ENCODE results near the gene KRT1. TPM values are rescaled to one million over a fixed set of nuclear protein-coding genes. Genes with fewer than 3 reads are reported as not detected.
"Not testable (repeated sequence)": the region's sequence is repeated elsewhere in the genome, so short reads cannot be mapped to it uniquely, and the experiment has no call there.

KRT1 gene
- 2.5 TPM for total RNA-seq

DNA sequence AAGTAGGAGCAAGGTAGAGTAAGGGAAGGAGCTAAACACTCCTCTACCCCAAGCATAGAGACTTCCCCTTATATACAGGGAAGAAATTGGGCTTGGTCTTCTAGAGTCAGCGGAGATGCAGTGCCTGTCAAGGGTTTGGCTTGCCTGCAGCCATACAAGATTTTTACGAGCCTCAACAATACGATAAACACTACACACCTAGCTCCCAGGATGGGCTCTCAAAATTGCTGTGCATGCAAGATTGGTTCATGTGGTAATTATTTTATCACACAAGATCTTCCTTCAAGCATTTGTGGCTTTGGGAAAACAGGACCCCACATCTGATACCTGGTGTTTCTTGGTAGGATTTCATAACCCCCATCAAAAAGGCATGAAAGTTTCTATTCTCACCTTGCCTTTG, at the start of gene KRT1:
KRT1 (minus strand) TSS at position 45 of the 400 bp plus-strand sequence. CDS start 59 bp downstream, outside the sequence.
- no peak for ATAC-seq

DNA sequence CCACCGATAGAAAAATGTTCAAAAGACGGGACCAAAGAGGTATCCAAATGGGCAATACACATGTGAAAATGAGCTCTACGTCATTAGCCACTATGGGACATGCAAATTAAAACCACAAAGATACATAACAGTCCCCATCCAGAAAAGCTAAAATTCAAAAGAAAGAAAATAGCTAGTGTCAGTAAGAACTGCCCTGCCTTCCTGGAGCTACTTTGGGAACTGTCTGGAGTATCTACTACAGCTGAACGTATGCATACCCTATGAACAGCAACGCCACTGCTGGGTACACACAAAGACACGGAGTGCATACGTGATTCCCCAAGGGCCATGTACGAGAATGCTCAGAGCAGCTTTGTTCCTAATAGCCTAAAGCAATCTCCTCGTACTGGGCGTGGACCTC, 48.9 kb upstream of the KRT1 start:
- no peak for ATAC-seq

DNA sequence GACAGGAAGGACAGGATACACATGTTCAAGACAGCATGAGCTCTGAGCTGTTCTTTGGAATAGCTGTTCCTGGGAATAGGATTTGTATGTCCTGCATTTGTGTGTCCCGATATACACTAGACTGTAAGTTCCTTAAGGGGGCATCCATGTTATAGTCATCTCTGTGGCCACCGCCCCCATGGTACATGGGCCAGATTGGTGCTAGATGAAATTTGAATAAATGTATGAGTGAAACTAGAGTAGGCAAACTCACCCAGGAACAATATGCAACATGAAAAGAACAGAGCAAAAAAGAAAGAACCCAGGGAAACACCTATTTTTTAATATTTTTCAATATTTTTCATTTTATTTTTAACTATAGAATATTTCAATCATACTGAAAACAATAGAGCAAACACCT, 48.2 kb upstream of the KRT1 start:
- ATAC-seq = no peak

DNA sequence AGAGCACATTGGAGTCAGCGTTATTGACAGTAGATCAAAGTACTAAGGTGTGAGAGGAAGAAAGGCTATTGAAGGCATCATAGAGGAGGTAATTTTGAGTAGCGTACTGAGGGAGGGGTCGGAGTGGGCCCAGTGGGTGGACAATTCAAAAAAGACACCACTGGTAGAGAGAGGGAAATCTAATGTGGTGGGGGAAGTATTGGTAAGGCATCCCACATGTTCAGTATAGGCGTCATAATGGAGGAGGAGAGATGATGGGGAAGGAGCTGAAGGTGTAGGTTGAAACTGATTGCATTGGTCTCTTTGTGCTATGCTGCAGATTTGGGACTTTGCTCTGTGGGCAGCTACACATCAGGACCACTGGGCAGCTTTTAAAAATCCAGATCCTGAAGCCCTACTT, 46.8 kb upstream of the KRT1 start:
- ATAC-seq = no peak

DNA sequence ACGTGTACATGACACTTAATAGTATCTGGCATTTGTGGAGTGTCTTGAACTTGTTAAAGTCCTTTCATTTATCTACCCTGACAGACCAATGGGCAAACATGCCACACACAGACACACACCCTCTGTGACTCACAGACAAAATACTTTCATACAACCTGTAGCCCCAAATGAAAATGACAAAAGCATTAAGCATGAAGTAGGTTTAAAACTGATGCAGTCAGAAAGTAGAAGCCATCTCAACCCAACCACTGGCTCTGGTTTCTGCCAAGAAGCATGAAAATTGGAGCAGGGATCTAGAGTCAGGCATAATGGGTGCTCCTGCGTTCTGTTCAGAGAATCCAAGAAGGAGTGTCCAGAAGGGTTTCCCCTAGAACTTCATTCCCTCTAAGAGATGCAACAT, 46.2 kb upstream of the KRT1 start:
- ATAC-seq = peak; percentile 56

DNA sequence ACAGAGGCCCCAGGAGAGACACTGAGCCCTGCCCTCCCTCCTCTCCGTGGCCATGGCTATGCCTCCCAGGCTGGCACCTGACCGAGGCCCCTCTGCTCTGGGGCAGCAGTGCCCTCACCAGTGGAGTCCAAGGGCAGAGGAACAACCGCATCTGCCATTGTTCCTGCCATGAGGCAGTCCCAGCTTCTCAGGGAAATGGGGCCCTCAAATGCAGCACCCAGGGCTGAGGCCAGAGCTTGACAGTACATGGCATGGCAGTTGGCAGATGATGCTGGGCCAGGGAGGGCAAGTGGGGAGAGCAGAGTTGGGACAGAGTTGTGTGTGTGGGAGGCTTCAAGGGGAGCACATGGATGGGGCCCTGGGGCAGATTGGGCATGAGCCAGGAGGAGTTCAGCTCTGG, 44.2 kb upstream of the KRT1 start:
- no peak for ATAC-seq

DNA sequence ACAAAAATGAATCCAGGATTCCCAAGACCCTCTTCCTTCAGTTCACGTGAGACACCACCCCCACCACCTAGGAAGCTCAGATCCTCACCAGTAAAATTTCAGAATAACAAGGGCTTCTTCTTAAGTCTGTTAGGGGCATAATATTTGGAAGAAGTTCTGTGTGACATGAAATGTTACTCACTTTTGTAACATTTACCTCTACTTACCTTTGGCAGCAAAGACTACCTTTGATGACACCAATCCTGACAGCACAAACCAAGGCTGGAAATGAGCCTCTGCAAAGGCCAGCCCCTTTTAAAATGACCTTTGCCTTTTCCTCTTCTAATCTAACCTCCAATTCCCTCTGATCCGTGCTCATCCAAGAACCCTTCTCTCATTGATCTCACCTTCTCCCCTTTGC, 42.5 kb upstream of the KRT1 start:
- no peak for ATAC-seq

DNA sequence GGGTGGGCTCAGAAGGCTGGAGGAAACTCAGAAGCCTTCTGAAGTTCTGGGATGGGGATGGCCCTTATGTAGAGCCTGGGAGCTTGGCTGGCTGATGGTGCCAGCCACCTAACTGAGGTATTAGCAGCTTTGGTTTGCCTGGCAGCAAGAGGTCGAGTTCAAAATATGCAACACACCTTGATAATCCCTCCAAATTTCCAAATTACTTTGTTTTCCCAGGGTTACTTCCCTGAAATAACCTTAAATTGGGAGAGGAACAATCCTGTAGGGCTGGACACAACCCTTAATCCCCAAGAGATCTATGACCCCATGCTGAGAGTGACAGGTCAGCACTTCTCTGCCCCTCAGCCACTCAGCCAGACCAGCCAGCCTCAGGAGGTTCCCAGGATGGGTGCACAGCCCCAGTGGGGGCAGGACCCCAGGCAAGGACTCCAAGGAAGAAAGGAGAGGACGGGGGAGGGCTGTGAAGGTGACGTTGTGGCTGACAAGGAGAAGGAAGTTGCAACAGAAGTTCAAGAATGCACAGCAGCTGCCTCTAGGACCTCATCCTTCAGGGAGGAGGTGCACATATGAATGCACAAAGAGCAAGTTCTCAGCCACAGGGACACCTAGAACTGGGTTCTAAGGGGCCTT, 41.7 kb upstream of the KRT1 start:
- no peak for ATAC-seq

DNA sequence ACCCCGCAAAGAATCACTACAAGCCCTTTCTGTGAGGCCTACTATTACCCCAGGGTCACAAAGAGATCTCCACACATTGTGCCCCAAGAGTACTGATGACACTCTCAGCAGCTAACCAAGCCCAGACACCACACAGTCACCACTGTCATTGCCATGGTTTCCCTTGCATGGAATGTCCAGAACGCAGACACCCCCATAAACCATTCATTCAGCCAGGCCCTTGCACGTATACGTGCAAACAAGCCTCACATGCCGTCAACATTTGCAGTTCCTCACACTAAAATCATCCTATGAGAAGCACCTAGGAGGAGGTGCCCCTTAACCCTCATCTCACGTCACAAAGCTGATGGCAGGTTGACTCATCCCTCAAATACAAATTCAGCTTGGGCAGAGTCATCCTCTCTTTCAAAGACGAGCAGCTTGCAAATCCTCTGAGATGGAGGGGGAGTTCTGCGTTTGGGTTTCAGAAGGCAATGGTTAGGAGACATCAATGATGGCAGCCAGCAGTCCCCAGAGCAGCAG, 40.2 kb upstream of the KRT1 start:
- no peak for ATAC-seq

DNA sequence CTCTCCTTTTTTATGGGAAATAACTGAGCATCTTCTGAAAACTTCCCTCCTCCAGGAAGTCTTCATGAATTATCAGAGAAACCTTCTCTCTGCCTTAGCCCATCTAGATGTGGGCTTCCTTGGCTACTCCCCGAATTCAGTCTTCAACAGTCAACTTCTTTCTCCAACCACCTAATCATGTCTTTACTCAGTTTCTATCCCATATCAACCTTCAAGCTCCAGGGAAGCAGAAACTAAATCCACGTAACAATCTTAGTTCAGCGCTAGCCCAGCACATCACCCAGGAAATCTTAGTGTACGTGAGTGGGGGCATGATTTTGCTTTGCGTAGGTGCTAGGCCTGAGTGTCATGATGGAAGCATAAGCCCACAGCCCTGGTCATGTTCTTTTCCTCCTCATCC, 35.9 kb upstream of the KRT1 start:
- no peak for ATAC-seq

DNA sequence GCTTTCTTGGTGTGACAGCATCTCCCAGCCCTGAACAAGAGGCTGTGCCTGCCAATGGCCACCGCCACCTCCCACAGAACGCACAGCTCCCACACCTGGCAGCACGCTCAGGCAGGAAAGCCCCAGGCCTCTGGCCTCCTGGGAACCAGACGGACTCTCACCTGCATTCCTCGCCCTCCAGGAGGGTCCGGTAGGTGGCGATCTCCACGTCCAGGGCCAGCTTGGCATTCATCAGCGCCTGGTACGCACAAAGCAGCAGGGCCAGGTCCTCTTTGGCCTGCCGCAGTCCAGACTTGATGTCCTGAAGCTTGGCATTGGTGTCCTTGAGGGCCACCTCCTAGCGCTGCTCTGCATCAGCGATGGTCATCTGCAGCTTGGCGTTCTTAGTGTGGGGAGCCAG, 35.2 kb upstream of the KRT1 start:
- no peak for ATAC-seq

DNA sequence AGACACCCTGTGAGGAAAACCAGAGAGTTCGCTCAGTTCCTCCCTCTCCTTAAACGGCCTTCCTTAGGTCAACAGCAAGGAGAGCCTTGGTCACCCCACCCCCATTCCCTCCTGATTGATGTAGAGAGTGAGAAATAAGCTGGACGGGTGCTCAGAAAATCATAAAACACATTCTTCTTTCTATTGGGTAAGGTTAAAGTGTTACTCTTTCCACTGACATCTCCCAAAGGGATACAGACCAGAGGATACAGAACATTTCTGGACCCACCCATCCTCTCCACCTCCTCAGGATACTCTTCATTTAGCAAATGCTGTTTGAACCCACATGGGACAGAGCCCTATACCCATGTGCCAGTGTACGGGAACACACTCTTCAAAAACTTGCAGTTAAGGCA, 34.7 kb upstream of the KRT1 start:
- ATAC-seq = no peak

DNA sequence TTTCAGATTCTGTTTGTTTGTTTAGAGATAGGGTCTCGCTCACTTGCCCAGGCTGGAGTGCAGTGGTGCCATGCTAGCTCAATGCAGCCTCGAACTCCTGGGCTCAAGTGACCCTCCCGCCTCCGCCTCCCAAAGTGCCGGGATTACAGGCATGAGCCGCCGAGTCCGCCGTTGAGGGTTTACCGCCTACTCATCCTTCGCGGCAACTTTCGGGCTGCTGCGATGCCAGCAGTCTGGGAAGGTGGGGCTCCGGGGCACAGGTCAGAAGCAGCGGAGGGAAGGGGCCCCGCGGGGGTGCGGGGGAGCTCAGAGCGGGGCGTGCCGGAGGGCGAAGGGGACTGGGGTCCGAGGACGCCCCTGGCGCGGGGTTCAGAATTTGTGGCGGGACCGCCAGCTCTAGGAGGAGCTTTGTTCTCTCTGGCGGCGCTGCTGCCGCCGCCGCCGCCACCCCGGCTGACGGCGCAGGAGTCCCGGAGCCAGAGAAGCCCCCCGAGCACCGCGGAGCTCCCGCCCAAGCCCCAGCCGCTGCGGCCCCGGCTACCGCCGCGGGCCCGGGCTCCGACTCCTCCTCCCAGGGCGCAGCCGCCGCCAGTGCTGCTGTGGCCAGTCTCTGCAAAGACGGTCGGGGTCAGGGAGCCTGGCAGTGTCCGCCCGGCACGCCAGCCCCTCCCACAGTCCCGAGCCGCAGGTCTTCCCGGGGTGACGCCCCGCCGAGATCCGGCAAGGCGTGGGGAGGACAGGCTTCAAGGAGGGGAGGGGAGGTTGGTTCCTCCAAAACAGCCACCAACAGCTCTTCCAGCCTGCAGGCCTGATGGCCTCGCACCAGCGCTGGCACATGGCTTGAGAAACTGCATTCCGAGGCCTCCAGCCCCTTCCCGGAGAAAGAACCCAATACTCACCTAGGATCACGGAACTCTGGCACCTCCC, 34.0 kb upstream of the KRT1 start:
- ATAC-seq = peak; percentile 19

DNA sequence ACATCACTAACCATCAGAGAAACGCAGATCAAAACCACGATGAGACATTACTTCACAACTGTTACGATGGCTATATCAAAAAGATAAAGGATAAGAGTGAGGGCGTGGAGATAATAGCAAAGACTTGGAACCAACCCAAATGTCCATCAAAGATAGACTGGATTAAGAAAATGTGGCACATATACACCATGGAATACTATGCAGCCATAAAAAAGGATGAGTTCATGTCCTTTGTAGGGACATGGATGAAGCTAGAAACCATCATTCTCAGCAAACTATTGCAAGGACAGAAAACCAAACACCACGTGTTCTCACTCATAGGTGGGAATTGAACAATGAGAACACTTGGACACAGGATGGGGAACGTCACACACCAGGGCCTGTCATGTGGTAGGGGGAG, 31.9 kb upstream of the KRT1 start:
- ATAC-seq = not testable (repeated sequence)

DNA sequence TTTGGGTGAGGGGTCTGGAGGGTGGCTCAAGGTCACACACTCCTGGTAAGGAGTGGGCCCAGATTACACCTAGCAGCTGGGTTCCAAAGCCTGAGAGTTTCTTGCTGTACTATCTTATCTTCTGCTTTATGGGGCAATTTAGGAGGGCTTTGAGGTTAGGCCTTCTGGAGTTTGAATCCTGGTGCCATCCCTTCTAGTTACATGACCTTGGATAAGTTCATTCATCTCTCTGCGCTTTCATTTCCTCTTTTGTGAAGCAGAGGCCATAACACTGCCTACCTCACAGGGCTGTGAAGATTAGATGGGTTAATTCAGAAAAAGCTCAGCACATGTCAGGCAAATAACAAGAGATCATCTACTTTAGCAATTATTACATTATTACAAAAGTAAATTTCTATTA, 30.5 kb upstream of the KRT1 start:
- no peak for ATAC-seq

DNA sequence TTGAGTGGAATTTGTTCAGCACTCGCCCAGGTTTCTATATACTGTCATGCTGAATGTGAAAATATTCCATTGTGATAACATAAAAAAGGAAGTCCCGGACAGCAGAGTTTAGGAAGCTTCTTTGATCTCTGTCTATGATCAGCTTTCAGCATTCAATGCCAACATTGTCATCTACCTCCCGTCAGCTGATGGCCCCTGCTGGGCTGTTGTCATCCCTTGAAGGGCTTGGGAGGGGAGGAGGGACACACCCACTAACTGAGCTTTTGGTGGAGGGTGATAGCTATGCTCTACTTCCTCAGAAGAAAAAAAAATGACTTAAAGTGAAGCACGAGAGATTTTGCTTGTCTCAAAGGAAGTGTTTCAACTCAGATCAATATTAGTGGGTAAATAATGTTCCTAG, 27.8 kb upstream of the KRT1 start:
- ATAC-seq = no peak

DNA sequence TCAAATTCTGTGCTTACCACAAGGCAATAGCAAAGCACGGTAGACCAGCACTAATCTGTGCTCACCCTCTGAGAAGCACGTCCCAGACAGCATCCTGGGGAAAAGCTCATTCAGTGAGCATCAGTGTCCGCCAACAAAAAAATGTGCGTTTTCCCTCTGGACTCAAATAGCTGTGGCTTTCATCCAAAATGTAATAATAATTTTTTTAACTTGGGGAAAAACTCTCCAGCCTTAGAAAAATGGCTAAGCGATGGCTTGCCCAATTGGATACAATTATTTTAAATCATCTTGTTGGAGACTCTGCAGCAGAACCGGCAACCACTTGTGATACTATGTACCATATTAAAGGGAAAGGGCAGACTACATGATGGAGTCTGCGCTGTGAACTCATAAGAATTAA, 24.3 kb upstream of the KRT1 start:
- no peak for ATAC-seq

DNA sequence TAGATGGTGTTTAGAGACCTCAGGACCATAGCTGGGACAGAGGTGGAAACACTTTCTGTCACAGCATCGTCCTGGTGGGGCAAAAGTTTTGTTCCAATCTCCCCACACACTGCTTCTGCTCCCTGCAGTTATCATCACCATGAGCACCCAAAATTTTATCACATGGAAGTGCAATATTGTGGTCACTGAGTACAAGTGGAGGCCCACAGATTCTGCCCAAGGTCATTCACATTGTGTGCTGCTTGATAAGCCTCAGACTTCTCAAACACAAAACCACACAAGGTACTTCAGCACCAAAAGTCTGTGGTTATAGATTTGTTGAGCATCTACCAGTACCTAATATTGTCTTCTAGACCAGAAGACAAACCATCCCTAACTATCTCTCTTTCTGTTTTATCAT, 23.7 kb upstream of the KRT1 start:
- ATAC-seq = no peak

DNA sequence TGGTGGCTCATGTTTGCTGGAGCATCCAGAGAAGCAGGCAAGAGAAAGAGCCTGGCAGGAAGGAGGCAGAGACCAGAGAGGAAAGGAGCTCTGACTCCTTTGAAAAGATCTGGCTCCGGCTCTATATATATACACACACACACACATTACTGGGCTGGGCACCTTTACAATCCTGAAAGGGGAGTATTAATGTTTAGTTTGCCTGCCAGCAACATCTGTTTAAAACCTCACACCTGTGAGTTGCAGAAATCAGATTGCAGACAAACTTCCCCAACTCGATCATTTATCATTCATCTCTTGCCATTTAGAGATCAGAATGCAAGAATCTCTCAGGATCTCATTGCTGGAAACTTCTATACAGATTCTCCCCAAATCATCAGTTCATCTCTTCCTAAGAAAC, 23.2 kb upstream of the KRT1 start, which contains the start of gene KRT77:
KRT77 (minus strand) TSS at position 101 of the 400 bp plus-strand sequence; CDS start at position 11, 90 bp downstream.
- ATAC-seq = no peak

DNA sequence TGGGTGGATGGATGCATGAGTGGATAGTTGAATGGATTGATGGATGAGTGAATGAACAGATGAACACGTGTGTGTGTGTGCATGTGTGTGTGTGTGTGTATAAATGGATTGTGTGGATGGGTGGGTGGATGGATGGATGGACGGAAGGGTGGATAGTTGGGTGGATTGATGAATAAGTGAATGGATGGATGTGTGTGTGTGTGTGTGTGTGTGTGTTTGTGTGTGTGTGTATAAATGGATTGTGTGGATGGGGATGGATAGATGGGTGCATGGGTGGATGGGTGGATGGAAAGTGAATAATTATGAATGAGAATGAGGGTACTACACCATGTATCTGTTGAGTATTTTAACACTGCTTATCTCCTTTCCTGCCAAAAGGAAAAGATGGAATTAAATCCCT, 22.1 kb upstream of the KRT1 start:
- no peak for ATAC-seq

DNA sequence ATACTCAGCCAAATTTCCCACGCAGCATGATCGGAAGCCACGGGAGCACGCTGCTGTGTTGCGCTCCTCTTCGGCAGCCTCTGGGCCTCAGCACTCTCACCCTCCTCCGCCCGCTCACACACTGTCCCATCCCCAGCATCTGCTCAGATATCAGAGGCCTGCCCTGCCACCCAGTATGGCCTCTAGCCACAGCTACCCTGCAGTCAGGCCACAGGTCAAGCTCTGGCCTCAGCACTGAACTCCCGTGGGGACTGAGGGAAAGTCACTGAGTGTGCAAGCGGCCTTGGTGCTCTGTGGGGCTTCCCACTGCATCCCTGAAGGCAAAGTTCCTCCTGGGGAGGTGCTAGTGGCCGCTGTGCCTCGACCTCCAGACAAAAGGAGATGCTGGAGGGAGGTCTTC, 21.1 kb upstream of the KRT1 start:
- no peak for ATAC-seq

DNA sequence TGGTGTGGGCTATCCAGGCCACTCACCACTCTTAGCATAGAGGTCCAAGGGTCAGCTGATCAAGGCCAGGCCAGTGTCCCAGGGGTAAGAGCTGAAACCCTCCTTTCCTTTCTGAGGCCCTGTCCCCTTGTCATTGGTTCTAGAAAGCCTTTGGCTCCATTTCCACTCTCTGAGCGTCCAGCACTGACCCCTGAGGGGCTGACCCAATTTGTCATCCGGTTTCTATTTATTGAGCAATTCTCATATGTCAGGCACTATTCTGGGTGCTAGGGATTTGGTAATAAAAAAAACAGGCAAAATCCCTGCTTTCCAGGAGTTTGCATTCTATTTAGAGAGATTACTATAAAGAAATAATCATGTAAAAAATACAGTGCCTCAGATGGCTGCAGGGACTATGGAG, 19.8 kb upstream of the KRT1 start:
- ATAC-seq = no peak

DNA sequence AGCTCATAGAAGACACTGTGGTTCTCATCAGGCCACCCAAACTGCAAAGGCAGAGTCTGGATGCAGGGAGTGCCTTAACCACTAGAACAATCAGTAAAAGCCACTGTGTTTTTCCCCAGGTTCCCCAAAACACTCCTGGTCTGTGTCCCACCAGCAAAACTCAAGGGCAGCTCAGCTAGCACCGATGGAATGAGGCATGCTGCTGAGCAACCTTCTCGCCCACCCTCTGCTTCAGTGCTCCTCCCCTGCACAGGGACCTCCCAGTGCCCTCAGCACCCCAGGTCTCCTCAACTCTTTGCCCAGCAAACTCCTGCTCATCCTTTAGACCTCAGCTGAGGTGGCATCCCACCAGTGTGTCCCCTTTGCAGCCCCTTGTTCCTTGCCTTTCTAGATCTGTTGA, 19.2 kb upstream of the KRT1 start:
- ATAC-seq = no peak

All from esophagus mucosa (tissue), 1 donor.